Muscle layer of colon (tissue), 2 donors: ENCODE data around the gene KLHL29.

Source experiments
- H3K27ac ChIP-seq: one replicate; pipeline ENCODE4 v1.7.0; 2013; ENCODE audit warnings: low read depth, mild to moderate bottlenecking, low read length, moderate library complexity
- H3K27me3 ChIP-seq, 2 donors: one replicate each; pipeline ENCODE4 v1.7.0; 2013; ENCODE audit warnings: low read length in 2 of 2, mild to moderate bottlenecking in 2 of 2; ENCODE audit not compliant: insufficient read depth in 2 of 2, control insufficient read depth in 1 of 2
- H3K36me3 ChIP-seq: one replicate; pipeline ENCODE4 v1.7.0; 2013; ENCODE audit warnings: mild to moderate bottlenecking, low read length; ENCODE audit not compliant: insufficient read depth
- H3K4me1 ChIP-seq: one replicate; pipeline ENCODE4 v1.7.0; 2013; ENCODE audit warnings: mild to moderate bottlenecking, low read length; ENCODE audit not compliant: insufficient read depth
- H3K4me3 ChIP-seq, 2 donors: one replicate each; pipeline ENCODE4 v1.7.0; 2013; ENCODE audit warnings: low read length in 2 of 2, low read depth in 1 of 2, mild to moderate bottlenecking in 1 of 2, moderate library complexity in 1 of 2
- H3K9ac ChIP-seq: one replicate; pipeline ENCODE4 v1.7.0; 2013; ENCODE audit warnings: low read length
- H3K9me3 ChIP-seq: one replicate; pipeline ENCODE4 v1.7.0; 2013; ENCODE audit warnings: mild to moderate bottlenecking, low read length
- donor health status: abdominal sarcoma.
- donor health status: Adenocarcinoma of cecum.

KLHL29 gene

DNA sequence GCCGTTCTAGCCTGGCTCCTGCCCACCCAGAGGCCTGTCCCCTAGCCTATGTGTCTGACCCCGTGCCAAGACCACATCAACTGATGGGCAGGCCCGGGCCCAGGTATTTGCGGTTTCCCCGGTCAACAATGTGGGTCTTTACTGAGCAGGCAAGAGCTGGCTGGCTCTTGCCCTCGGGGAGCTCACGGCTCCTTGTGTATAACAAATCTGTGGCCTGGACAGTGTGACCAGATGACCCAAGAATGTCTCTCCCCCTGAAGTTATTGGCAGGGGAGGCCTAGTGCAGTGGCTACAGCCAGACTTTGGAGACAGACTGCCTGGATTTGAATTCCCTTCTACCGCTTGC lies 179.6 kb downstream of the KLHL29 start:
- peaks cover 71% of the 10 kb centered on the region for H3K4me1 ChIP-seq

DNA sequence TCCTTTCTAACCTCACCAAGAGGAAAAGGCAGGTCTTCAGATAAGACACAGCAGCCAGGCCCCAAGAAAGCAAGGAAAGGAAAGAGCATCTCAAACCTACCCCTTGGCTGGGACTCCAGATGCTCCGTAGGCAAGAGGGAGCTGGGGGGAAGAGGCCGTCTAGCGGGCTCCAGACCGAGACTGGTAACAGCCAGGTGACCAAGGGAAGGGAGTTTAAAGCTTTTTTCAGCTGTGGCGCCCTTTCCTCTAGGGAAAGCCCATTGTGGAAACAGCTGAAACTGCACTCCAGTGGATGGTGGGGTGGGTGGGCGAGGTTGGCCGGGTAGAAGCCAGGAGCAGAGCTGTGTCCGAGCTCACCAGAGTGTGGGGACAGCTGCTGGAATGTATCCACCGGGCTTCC lies 180.4 kb downstream of the KLHL29 start:
- peak overlapping the region; percentile 65 for H3K27ac ChIP-seq
- no peak overlapping the region for H3K9ac ChIP-seq
- peaks cover 77% of the 10 kb centered on the region for H3K4me1 ChIP-seq
- H3K4me3 ChIP-seq = no peak overlapping the region
- H3K27me3 ChIP-seq = no peaks in the 10 kb centered on the region
- peaks cover 6% of the 10 kb centered on the region for H3K36me3 ChIP-seq
- no peaks in the 10 kb centered on the region for H3K9me3 ChIP-seq

More for the DNA sequence above, 179.6 kb downstream of the KLHL29 start:
- no peaks in the 10 kb centered on the region for H3K9me3 ChIP-seq
- peaks cover 6% of the 10 kb centered on the region for H3K36me3 ChIP-seq
- no peak overlapping the region for H3K9ac ChIP-seq
- no peaks in the 10 kb centered on the region for H3K27me3 ChIP-seq
- H3K4me3 ChIP-seq = no peak overlapping the region
- H3K27ac ChIP-seq = peak overlapping the region; percentile 79

- peaks cover 6% of the 10 kb centered on the region for H3K36me3 ChIP-seq
- H3K9me3 ChIP-seq = no peaks in the 10 kb centered on the region
- peaks cover 77% of the 10 kb centered on the region for H3K4me1 ChIP-seq
- no peak overlapping the region for H3K9ac ChIP-seq
- no peak overlapping the region for H3K4me3 ChIP-seq
- H3K27ac ChIP-seq = peak overlapping the region; percentile 65
- no peaks in the 10 kb centered on the region for H3K27me3 ChIP-seq
Measured at GRCh38 chr2:23565814-23566213, 180.8 kb downstream of the KLHL29 start.

DNA sequence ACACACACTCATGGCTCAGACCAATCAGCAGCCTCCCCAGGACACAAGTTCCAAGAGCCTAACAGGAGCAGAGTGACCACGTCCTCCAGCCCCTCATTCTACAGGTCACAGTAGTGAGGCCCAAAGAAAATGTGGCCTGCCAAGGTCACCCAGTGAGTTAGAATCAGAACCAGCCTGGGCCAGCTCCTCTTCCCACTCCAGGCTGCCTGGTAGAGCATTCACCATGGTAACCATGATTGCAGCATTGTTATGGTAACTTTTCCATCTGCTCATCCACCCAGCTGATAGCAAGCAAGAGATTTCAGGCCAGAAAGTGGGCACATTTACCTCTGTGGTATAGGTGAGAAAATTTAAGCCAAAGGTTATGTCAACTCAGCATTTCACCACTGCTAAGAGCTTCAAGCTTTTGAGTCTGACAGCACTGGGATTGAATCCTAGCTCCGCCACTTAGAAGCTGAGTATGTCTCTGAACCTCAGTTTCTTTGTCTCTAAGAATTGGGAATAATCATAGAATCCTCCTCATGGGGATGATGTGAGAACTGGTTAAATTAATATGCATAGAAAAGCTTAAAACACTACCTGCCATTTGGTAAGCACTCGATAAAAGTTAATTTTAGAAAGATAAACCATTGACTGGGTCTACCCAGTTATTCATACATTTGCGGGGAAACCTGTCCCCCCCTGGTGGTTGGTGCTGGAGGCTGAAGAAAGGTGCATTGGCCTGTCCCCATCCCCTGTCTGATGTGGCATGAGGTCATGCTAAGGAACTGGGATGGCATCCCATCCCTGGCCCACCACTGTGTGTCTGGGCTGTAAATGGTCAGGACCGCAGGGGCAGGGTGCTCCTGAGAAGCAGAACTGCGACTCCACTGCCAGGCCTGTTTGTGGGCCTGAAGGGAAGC lies 181.5 kb downstream of the KLHL29 start:
- H3K4me3 ChIP-seq = no peak overlapping the region
- H3K4me1 ChIP-seq = peaks cover 77% of the 10 kb centered on the region
- no peaks in the 10 kb centered on the region for H3K27me3 ChIP-seq
- H3K9me3 ChIP-seq = no peaks in the 10 kb centered on the region
- peaks cover 6% of the 10 kb centered on the region for H3K36me3 ChIP-seq
- peak overlapping the region; percentile 65 for H3K27ac ChIP-seq
- no peak overlapping the region for H3K9ac ChIP-seq

DNA sequence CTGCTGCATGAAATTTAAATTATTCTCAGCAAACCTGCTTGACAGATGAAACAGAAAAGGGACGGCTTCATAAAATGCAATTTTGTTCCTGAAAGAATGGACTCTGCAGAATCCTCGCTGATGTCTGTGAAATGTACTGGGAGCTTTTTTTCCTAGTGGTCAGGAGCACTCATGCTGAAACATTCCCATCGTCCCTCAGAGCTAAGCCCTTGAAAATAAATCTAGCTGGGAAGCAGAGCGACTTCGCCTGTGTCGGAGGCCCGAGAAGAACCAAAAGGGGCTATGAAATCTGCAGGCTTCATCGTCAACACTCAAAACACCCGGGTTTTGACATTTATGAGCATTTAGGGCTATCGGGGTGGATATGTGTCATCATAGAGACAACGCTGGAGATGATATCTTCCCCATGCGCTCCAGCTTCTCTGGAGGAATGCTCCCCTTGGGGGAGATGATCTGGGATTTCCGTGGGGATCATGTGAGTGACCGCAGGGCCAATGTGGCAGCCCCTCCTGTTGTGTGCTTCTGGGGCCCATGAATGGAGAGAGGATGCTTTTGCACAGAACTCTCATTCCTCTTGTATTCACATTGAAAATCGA lies 182.3 kb downstream of the KLHL29 start:
- H3K9me3 ChIP-seq = no peaks in the 10 kb centered on the region
- peak overlapping the region; percentile 54 for H3K27ac ChIP-seq
- no peak overlapping the region for H3K4me3 ChIP-seq
- no peaks in the 10 kb centered on the region for H3K27me3 ChIP-seq
- H3K36me3 ChIP-seq = peaks cover 6% of the 10 kb centered on the region
- no peak overlapping the region for H3K9ac ChIP-seq
- peaks cover 77% of the 10 kb centered on the region for H3K4me1 ChIP-seq

GRCh38 chr2:23568211-23568610 lies 183.2 kb downstream of the KLHL29 start:
- peaks cover 69% of the 10 kb centered on the region for H3K4me1 ChIP-seq

DNA sequence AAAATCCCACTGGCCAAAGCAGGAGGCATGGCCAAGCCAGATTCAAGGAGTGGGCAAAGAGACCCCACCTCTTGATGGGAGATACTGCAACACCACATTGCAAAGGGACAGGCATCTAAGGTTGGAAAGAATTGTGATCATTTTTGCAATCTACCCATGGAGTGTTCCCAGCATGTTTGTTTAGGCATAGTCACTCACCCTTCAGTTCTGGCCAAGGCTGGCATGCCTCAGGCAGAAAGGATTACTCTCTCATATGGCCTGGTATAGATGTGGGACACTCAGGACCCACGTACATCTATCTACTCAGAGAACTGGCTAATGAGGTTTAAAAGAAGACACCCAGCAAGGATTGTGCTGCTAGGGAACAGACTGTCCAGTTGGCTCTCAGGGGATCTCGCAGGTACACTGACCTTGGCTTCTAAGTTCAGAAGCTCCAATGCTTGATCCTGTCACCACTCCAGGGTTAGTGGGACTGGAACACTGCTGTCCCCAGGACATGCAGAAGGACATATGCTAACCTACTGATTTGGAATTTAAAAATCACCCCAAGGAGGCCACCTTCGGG lies 183.7 kb downstream of the KLHL29 start:
- Histone ChIP-seq H3K9ac (no peak overlapping the region), H3K9me3 (no peaks in the 10 kb centered on the region), H3K36me3 (no peaks in the 10 kb centered on the region), H3K27me3 (no peaks in the 10 kb centered on the region), H3K4me1 (peaks cover 64% of the 10 kb centered on the region), H3K27ac (peak overlapping the region; percentile 55), H3K4me3 (no peak overlapping the region)

More at GRCh38 chr2:23568211-23568610, 183.2 kb downstream of the KLHL29 start:
- Histone ChIP-seq H3K4me3 (no peak overlapping the region), H3K27ac (peak overlapping the region; percentile 54), H3K36me3 (no peaks in the 10 kb centered on the region), H3K9me3 (no peaks in the 10 kb centered on the region), H3K9ac (no peak overlapping the region), H3K27me3 (no peaks in the 10 kb centered on the region)

GRCh38 chr2:23569761-23570365 lies 184.9 kb downstream of the KLHL29 start:
- no peak overlapping the region for H3K9ac ChIP-seq
- no peaks in the 10 kb centered on the region for H3K27me3 ChIP-seq
- H3K9me3 ChIP-seq = no peaks in the 10 kb centered on the region
- H3K4me3 ChIP-seq = no peak overlapping the region
- H3K27ac ChIP-seq = no peak overlapping the region
- H3K4me1 ChIP-seq = peaks cover 59% of the 10 kb centered on the region
- H3K36me3 ChIP-seq = no peaks in the 10 kb centered on the region

GRCh38 chr2:23571085-23571484 lies 186.1 kb downstream of the KLHL29 start:
- H3K27ac ChIP-seq = no peak overlapping the region
- peaks cover 54% of the 10 kb centered on the region for H3K4me1 ChIP-seq
- no peak overlapping the region for H3K9ac ChIP-seq
- H3K36me3 ChIP-seq = no peaks in the 10 kb centered on the region
- H3K9me3 ChIP-seq = no peaks in the 10 kb centered on the region
- no peak overlapping the region for H3K4me3 ChIP-seq
- no peaks in the 10 kb centered on the region for H3K27me3 ChIP-seq

DNA sequence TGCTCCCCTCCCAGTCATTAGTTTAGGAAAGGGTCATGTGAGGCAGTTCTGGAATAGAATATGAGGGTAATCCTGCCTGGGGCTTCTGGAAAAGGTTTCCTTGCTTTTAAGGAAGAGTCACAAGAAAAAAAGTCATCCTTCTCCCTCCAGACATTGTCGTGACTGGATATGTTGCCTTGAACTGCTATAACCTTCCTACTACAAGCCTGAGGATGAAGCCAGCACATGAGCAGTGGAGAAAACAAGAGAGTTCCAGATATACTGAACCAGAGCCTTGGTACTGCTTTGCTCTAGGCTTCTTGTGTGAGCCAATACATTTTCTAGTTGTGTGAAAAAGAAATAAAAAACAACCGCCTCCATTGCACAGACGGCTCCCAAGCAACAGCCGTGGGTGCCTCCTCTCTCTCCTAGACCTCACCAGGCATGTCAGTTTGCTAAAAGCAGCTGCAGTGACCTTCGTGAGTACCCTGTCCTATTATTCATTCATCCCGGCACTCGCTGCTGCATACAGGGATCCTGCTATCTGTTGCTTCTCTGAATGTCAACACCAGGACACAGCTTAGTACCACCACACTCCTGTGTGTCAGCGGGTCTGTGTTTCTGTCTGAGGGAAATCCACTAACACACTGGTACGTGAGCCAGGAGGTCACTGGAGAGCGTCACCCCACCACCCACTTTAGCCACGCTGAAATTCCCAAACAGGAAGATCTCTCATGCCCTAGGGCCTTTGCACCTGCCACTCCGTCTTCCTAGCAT lies 186.7 kb downstream of the KLHL29 start:
- no peaks in the 10 kb centered on the region for H3K36me3 ChIP-seq
- no peaks in the 10 kb centered on the region for H3K9me3 ChIP-seq
- peaks cover 48% of the 10 kb centered on the region for H3K4me1 ChIP-seq
- H3K27ac ChIP-seq = no peak overlapping the region
- H3K27me3 ChIP-seq = no peaks in the 10 kb centered on the region
- H3K9ac ChIP-seq = no peak overlapping the region
- H3K4me3 ChIP-seq = no peak overlapping the region
